GM18909 (cell line): ENCODE data around the gene OR52N1.

Experiments used
- ATAC-seq: cut with Tn5 transposase; IDR thresholded peaks from one replicate; pipeline ENCODE4 v1.9.1; 2021; ENCODE audit warnings: mild to moderate bottlenecking; ENCODE audit not compliant: unreplicated experiment, poor library complexity

Gene OR52N1

DNA sequence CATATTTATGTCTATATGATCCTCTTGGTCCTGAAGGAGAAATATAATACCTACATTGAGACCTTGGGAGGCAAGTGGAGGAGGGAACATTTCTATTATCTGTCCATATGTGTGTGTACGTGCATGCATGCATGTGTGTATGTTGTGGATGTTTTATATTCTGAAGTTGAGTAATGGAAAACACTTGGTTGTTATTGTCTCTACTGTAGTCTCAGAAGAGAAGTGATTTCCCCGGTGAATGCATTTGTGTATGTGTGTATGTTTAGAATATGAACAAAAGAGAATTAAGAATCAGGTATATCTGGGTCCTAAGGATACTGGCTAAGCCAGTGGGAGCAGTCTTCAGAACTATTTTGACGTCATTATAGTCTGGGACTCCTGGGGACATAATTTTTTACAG lies at the start of gene OR52N1:
TSS of gene OR52N1 (minus strand) at position 101 of the 400 bp plus-strand sequence. CDS start 2,449 bp downstream, outside the sequence.
- ATAC-seq, result no peak

DNA sequence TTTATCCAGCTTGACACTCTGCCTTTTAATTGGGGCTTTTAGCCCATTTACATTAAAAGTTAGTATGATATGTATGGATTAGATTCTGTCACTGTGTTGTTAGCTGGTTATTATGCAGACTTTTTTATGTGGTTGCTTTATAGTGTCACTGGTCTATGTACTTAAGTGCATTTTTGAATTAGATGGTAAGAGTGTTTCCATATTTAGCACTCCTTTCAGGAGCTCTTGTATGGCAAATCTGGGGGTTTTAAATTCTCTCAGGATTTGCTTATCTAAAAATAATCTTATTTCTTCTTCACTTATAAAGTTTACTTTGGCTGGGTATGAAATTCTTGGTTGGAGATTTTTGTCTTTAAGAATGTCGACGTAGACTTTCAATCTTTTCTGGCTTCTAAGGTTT lies 46.6 kb upstream of the OR52N1 start:
- ATAC-seq, result no peak

DNA sequence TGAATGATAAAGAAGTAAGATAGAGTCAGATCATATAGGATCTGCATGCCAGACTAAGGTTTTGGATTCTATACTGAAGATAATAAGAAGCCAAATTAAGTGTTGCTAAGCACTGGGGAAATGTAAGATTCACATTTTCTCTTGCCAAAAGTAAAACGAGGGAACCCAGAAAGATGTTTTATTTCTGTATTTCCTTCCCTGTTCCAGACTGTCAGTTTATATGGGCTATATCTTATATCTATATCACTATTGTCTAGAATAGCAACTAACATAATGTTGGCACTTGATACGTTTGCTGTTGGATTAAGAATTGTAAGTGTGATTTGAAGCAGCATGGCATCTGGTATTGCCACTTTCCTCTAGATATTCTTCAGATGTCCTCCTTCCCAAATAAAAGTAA lies 42.4 kb upstream of the OR52N1 start:
- no peak for ATAC-seq

GRCh38 chr11:5831196-5831829 lies 40.2 kb upstream of the OR52N1 start:
- no peak for ATAC-seq

GRCh38 chr11:5818245-5818886 lies 27.3 kb upstream of the OR52N1 start:
- ATAC-seq, result no peak

GRCh38 chr11:5815534-5815933 lies 24.5 kb upstream of the OR52N1 start:
- ATAC-seq, result peak; percentile 43

DNA sequence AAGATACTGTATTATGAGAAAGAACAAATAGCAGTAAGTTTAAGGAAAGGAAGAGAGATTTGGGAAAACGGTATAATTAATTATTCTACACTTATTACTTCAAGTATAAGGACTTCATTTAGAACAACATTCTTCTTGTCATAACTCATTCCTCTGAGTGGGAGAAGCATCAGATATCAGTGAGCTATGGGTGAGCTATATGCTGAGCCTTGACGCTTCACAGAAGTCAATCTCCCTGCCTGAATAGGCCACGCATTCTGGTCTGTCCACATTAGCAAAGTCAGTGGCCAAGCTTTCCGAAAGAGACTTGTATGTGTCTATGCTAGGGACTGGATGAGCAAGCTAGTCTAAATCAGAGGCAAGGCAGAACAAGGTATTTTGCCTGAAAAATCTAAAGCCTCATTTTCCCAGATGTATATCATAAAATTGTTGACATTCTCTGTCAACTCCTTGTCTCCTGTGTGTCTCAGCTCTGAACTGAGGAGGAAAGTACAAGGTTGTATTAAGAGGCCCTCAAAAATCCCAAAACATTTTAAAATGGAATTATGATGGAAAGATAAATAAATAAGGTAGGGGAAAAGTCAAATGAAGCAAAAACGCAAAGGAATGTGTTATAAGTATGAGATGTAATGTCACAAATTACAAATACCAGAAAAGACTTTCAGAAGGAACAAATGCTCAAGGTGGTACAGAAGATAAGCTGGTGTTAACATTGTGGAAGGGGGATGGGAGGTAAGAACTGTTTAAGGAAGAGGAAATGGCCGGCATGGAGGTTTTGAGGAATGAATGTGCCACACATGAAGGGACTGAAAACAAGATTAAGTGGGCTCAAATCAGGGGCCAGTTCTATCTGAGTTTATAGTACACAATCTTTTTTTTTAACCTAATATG lies 19.1 kb upstream of the OR52N1 start:
- no peak for ATAC-seq

DNA sequence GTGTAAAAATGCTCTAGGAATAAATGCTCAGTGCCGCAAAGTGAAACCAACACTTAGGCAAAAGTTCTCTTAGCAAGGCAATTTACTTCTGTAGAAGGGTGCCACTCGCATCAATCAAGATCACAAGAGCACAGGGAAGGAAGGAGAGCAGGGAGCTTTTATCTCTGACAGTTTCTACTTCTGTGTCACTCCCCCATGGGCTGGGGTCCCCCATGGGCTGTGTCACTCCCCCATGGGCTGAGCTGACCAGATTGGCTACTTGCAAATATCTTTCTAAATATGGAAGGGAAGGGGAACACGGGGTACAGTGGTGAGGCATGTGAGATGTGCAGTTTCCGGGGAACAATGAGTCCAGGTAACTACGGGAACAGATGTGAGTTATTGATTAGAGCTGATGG lies 18.1 kb upstream of the OR52N1 start:
- ATAC-seq, result peak; percentile 42

DNA sequence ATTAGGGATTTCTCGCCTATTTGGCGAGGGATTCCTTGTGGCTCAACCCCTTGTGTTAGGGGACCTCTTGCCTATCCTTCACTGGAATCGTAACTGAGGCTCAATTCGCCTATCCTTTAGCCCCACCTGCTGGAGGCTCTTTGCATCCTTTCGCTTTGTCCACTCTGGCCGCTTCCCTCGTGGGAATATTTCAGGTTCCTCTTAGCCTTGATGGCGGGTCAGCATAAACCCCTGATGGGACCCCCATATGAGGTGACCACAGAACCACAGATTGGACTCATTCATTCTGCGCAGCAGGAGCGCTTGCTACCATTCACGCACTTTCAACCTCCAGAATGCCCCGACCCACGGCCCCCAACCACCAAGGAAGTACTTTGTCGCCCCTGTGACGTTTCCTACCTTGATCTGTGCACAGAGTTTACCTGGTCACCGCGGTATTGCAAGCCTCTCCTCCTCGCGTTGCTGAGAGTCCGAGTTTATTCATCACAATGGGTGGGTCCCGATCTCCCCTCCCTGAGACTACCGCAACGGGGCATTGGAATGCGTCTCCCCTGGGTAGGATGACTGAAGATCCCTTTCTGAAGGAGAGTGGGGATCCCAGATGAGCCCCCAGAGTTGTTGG lies 17.5 kb upstream of the OR52N1 start, which contains the start of gene OR52N2:
TSS of gene OR52N2 (plus strand) at position 425 of the 622 bp plus-strand sequence. CDS start 11,412 bp downstream, outside the sequence.
- ATAC-seq, result peak; percentile 94

- ATAC-seq, result no peak
Measured at GRCh38 chr11:5807580-5807979, 16.5 kb upstream of the OR52N1 start.

GRCh38 chr11:5803982-5804381 lies 12.9 kb upstream of the OR52N1 start:
- no peak for ATAC-seq

DNA sequence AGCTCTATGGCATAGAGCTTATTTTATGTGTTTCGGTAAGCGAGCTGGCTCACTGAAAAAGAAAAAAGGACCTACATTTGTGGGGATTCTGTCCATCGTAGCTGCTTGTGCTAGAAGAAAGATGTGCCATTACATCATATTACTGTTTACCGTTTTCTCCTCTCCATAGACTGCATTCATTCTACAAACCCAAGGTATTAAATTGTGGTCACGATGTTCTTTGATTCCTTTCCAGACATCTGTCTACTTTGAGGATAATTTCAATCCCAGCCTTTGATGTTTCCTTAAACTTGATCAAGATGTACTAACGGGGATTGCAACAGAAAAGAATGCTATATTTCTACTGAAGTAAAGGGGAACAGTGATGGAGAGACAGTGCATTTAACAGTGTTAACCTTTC lies 5.5 kb upstream of the OR52N1 start:
- ATAC-seq, result no peak

GRCh38 chr11:5783255-5783654 lies 7.8 kb downstream of the OR52N1 start, which contains the start of gene OR52N5:
TSS of gene OR52N5 (minus strand) at chr11:5783355. CDS start at chr11:5778634, 4,721 bp downstream.
- no peak for ATAC-seq

DNA sequence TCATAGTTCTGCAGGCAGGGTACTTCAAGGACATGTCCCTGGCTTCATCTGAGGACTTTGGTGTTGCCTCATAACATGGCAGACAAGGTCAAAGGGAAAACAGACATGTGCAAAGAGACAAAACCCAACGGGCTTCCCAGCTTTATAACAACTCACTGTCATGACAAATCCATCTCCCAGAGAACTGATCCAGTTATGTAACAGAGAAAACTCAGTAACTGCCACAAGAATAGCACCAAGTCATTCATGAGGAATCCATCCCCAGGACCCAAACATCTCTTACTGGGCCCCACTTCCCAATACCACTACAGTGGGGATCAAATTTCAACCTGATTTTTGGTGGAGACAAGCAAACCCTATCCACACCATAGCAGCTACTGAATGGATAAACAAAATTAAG lies 24.0 kb downstream of the OR52N1 start:
- ATAC-seq, result no peak

DNA sequence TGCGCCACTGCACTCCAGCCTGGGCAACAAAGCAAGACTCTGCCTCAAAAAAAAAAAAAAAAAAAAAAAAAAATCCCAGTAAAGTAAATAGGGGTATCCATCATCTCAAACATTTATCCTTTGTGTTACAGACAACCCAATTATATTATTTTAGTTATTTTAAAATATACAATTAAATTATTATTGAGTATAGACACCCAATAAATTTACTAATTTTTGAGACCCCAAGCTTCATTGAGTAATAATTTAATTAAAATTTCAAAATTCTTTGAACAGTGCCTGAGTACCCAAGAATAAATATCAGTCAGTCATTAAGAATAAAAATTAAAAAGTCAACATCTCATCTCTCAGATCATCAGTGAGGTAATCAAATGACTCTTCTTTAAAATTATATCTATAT lies 37.1 kb downstream of the OR52N1 start, which contains the start of gene OR52N4:
TSS of gene OR52N4 (plus strand) at position 301 of the 400 bp plus-strand sequence. CDS start 498 bp downstream, outside the sequence.
- no peak for ATAC-seq

GRCh38 chr11:5749836-5750235 lies 41.2 kb downstream of the OR52N1 start:
- no peak for ATAC-seq

- no peak for ATAC-seq
Measured at GRCh38 chr11:5746614-5747013, 44.5 kb downstream of the OR52N1 start.

DNA sequence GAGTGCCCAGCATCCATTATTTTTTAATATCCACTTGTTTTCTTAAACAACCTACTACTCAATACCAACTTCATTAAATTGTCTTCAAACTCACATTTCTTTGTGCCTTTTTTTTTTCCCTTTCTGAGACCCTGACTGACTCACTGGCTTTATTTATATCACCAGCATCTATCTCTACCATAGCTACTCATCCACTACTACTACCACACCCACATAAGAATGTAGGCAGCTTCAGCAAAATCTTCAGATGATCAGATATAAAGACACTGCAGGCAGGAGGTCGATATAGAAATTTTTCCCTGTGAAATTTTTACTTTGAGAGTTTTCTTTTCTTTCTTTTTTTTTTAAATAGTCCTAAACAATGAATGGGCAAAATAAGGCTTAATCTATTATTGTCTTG lies 52.6 kb downstream of the OR52N1 start:
- ATAC-seq, result no peak

- no peak for ATAC-seq
Measured at GRCh38 chr11:5737670-5738392, 53.2 kb downstream of the OR52N1 start.

GRCh38 chr11:5737091-5737490 lies 54.0 kb downstream of the OR52N1 start:
- ATAC-seq, result no peak
